Panc1 (cell line): ENCODE results near the gene MRNIP. TPM values are rescaled to one million over a fixed set of nuclear protein-coding genes. Genes with fewer than 3 reads are reported as not detected.

Experiments used
- ATAC-seq: fragments of 200-7000 bp; cut with Tn5 transposase; 2 replicates; pipeline ENCODE4 v1.9.1; 2020; ENCODE audit warnings: mild to moderate bottlenecking, moderate library complexity
- BruUV-seq: library from RNA; stranded (reverse); fragments of 400-500 nt; replicated peaks from 2 replicates; lab custom pipeline; 2021; lab: Mats Ljungman, UMichigan
- CTCF ChIA-PET: fragments of 300-600 bp; sonication (Branson Sonifier 250); formaldehyde crosslinking; loops from one replicate; lab custom pipeline; 2022; ENCODE audit warnings: antibody characterized with exemption; lab: Charles Lee
- POLR2A ChIA-PET: fragments of 300-600 bp; sonication (Branson Sonifier 250); formaldehyde crosslinking; loops from one replicate; lab custom pipeline; 2022; ENCODE audit warnings: antibody characterized with exemption; lab: Charles Lee
- DNase-seq: peaks from one replicate; pipeline ENCODE4 v3.0.0-alpha.2; 2010; ENCODE audit warnings: low read depth, low spot score
- H3K27ac ChIP-seq: 2 replicates; pipeline ENCODE4 v1.5.1; 2011; ENCODE audit warnings: mild to moderate bottlenecking, low read length, inconsistent platforms
- H3K27me3 ChIP-seq: fragments of 200-500 bp; sonication (Bioruptor generic); 2 replicates; pipeline ENCODE4 v1.6.0; 2014; ENCODE audit warnings: low read length, inconsistent platforms; ENCODE audit not compliant: control insufficient read depth, insufficient read depth
- H3K36me3 ChIP-seq: fragments of 200-500 bp; sonication (Bioruptor generic); 2 replicates; pipeline ENCODE4 v1.5.1; 2014; ENCODE audit warnings: inconsistent platforms, mild to moderate bottlenecking, low read length, moderate library complexity; ENCODE audit not compliant: control insufficient read depth, insufficient read depth
- H3K4me1 ChIP-seq: 2 replicates; pipeline ENCODE4 v1.5.1; 2011; ENCODE audit warnings: inconsistent platforms, mild to moderate bottlenecking, low read length, moderate library complexity; ENCODE audit not compliant: control insufficient read depth, insufficient read depth
- H3K4me3 ChIP-seq, 2 experiments: 2 replicates each; pipeline ENCODE4 v1.5.1; 2011 to 2012; ENCODE audit warnings: low read depth in 2 of 2, low read length in 2 of 2, mild to moderate bottlenecking in 2 of 2, inconsistent platforms in 1 of 2, moderate library complexity in 1 of 2
- H3K9me3 ChIP-seq: fragments of 200-500 bp; sonication (Bioruptor generic); 2 replicates; pipeline ENCODE4 v1.5.1; 2014; ENCODE audit warnings: low read depth, mild to moderate bottlenecking, inconsistent platforms, low read length, moderate library complexity; ENCODE audit not compliant: control insufficient read depth, insufficient read depth
- CTCF ChIP-seq: fragments of 450-650 bp; IDR thresholded peaks from 2 replicates; pipeline ENCODE4 v1.5.1; 2017; ENCODE audit warnings: mild to moderate bottlenecking
- POLR2AphosphoS5 ChIP-seq: IDR thresholded peaks from 2 replicates; pipeline ENCODE4 v1.6.1; 2012; ENCODE audit warnings: mild to moderate bottlenecking, low read depth, low read length, moderate library complexity
- REST ChIP-seq, 2 experiments: IDR thresholded peaks; 2 replicates each; pipeline ENCODE4 v1.6.1; 2011 to 2012; ENCODE audit warnings: low read depth in 2 of 2, control low read depth in 1 of 2, low read length in 1 of 2, mild to moderate bottlenecking in 1 of 2, moderate library complexity in 1 of 2; ENCODE audit not compliant: insufficient read depth in 1 of 2
- SIN3A ChIP-seq: IDR thresholded peaks from 2 replicates; pipeline ENCODE4 v1.6.1; 2012; ENCODE audit warnings: low read depth, mild to moderate bottlenecking, low read length, moderate library complexity, borderline replicate concordance; ENCODE audit not compliant: insufficient read depth
- TCF7L2 ChIP-seq: IDR thresholded peaks from 2 replicates; pipeline ENCODE4 v1.6.1; 2011; ENCODE audit warnings: mild to moderate bottlenecking, low read depth, low read length, inconsistent platforms
- in situ Hi-C: cut with HindIII; loops from 2 replicates; pipeline ENCODE4 v1.10.0; 2016; ENCODE audit warnings: low sequenced_read_pairs, low pct_unique_long_range_greater_than_20kb
- intact Hi-C: fragments of 100-400 bp; cut with micrococcal nuclease; formaldehyde crosslinking; loops from one replicate; pipeline ENCODE4 v1.10.0; 2022; ENCODE audit not compliant: unreplicated experiment
- total RNA-seq: library from RNA; stranded (reverse); gene quantifications from one replicate; pipeline ENCODE4 v1.2.1, GENCODE V29; 2021; ENCODE audit not compliant: unreplicated experiment

Gene MRNIP
- total RNA-seq, 1 experiment from 2014 or later = 33.0 TPM

DNA sequence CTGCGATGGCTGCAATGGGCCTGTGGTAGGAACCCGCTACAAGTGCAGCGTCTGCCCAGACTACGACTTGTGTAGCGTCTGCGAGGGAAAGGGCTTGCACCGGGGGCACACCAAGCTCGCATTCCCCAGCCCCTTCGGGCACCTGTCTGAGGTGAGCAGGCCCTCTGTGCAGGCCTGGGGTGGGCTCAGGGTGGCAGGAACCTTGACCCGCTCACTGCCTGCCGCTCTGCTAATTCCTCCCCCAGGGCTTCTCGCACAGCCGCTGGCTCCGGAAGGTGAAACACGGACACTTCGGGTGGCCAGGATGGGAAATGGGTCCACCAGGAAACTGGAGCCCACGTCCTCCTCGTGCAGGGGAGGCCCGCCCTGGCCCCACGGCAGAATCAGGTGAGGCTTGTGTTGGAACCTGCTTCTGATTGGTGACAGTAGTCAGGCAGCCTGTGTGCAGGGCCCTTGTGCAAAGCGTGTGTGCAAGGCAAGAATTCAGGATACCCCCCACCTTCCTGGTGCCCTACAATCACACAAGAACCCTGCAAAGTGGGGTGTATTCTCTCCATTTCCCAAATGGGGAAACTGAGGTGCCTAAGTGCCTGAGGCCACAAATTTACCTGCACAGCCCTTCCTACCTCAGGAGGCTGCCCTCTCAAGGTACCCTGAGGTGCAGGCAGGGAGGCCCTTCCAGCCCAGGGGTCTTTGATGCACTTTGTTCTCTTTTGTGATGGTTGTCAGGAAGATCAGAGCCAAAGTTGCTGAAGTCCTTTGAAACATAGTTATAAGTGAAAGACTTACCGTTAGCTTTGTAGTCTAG is 34.5 kb downstream of the MRNIP start:
- Histone ChIP-seq H3K36me3 (peaks cover 12% of the 10 kb centered on the region), H3K4me3 (peak overlapping the region; percentile 73 to 95), H3K27me3 (no peaks in the 10 kb centered on the region), H3K4me1 (peaks cover 74% of the 10 kb centered on the region), H3K9me3 (no peaks in the 10 kb centered on the region), H3K27ac (peak overlapping the region; percentile 62; the same call in 1 of the 2 replicates)
- DNase-seq = no peak
- CTCF ChIA-PET = no interaction called here
- in situ Hi-C loops (no loop called here), intact Hi-C loops (no loop called here)
- BruUV-seq = no TSS peak
- POLR2A ChIA-PET = no interaction called here
- TF ChIP-seq CTCF (no peak), POLR2AphosphoS5 (peak; percentile 33; the same call in 1 of the 2 replicates), REST (IDR thresholded peaks at IDR 0.05; ENCODE audit: insufficient read depth in 1 of 2, low read depth in 2 of 2, low read length in 1 of 2) (no peak), SIN3A (no peak)
- no peak for ATAC-seq

DNA sequence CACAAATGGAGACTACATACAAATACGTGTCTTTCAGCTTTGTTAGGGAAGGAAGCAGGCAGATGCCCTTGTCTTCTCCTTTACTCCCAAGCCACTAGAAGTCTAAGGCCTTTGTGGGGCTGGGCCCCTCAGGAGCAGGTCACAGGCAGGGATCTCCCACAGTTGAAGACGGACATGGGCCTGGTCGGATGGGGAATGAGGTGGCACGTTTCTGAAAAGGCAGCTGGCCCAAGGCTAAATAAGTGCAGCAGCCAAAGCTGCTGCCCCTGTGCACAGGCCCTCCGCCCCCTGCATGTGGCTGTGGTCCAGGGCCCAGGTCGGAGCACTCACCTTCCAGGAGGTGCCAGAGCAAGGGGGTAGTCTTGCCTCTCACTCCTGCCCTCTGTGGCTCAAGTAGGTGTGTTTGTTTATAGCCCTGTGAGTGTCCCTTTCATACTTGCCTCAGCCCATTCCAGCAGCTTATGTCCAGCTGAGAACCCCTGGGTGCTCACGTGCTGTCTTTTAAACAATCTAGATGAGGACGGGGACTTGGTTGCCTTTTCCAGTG is 36.1 kb downstream of the MRNIP start:
- no peaks in the 10 kb centered on the region for H3K27me3 ChIP-seq
- in situ Hi-C loops = no loop called here
- H3K9me3 ChIP-seq = no peaks in the 10 kb centered on the region
- peak overlapping the region; percentile 73 to 95 for H3K4me3 ChIP-seq
- DNase-seq (no peak), ATAC-seq (no peak)
- peak overlapping the region; percentile 85 for H3K27ac ChIP-seq
- peaks cover 10% of the 10 kb centered on the region for H3K36me3 ChIP-seq
- POLR2A ChIA-PET = interaction anchor here (0.5 to 0.6 kb wide), 4 partner anchors 10 to 154 kb away, joined by 5 to 10 read pairs (median 6); no protein-coding TSS in a partner anchor
- intact Hi-C loops = no loop called here
- CTCF ChIA-PET = no interaction called here
- peaks cover 72% of the 10 kb centered on the region for H3K4me1 ChIP-seq
- TF ChIP-seq REST (IDR thresholded peaks at IDR 0.05; ENCODE audit: insufficient read depth in 1 of 2, low read depth in 2 of 2, low read length in 1 of 2) (no peak), POLR2AphosphoS5 (0 out of 2 replicates have a peak, but pooled peaks have one; percentile 1), SIN3A (no peak), CTCF (no peak), TCF7L2 (no peak)
- BruUV-seq = no TSS peak
